Lower lobe of right lung (tissue), 2 donors: ENCODE data around the gene SYNDIG1. TPM values are rescaled to one million over a fixed set of nuclear protein-coding genes. Genes with fewer than 3 reads are reported as not detected.

Experiments
- ATAC-seq, 2 donors: fragments of 200-7000 bp; cut with Tn5 transposase; one replicate each; pipeline ENCODE4 v1.9.1; 2020 to 2022; ENCODE audit warnings: mild to moderate bottlenecking in 2 of 2, moderate library complexity in 2 of 2
- DNase-seq: peaks from one replicate; pipeline ENCODE4 v3.0.0-alpha.2; 2020
- H3K27ac ChIP-seq: fragments of 200-600 bp; one replicate; pipeline ENCODE4 v1.8.0; 2022
- H3K27me3 ChIP-seq: fragments of 200-600 bp; one replicate; pipeline ENCODE4 v1.8.0; 2022; ENCODE audit warnings: low read depth
- H3K36me3 ChIP-seq: fragments of 200-600 bp; one replicate; pipeline ENCODE4 v1.8.0; 2022; ENCODE audit warnings: mild to moderate bottlenecking
- H3K4me1 ChIP-seq: fragments of 200-600 bp; one replicate; pipeline ENCODE4 v1.8.0; 2022
- H3K4me3 ChIP-seq: fragments of 200-600 bp; one replicate; pipeline ENCODE4 v1.8.0; 2022; ENCODE audit warnings: mild to moderate bottlenecking
- H3K9me3 ChIP-seq: fragments of 200-600 bp; one replicate; pipeline ENCODE4 v1.8.0; 2022
- CTCF ChIP-seq: fragments of 200-600 bp; IDR thresholded peaks from one replicate; pipeline ENCODE4 v1.8.0; 2022; ENCODE audit warnings: antibody characterized with exemption, mild to moderate bottlenecking
- intact Hi-C: fragments of 100-400 bp; cut with DNase I; formaldehyde crosslinking; loops from one replicate; pipeline ENCODE4 v1.11.0; 2022
- total RNA-seq: library from RNA; stranded (reverse); fragmentation: NEBNext Ultra II Directional; extraction: Animal tissue kit (Norgen Biotek cat#: 25700); gene quantifications from one replicate; pipeline ENCODE4 v1.2.1, GENCODE V29; 2021
- donor health status: DM: no; HTN: yes; CAD: no; lungs with severe emphysema.

Gene SYNDIG1
- total RNA-seq, 1 donor from 2014 or later = 0.15 TPM

GRCh38 chr20:24662322-24662721 lies 192.9 kb downstream of the SYNDIG1 start:
- no peak for TF ChIP-seq CTCF
- H3K27me3 ChIP-seq = no peaks in the 10 kb centered on the region
- intact Hi-C loops = no loop called here
- no peak for ATAC-seq
- no peak overlapping the region for H3K27ac ChIP-seq
- no peaks in the 10 kb centered on the region for H3K4me1 ChIP-seq
- no peak overlapping the region for H3K4me3 ChIP-seq
- no peaks in the 10 kb centered on the region for H3K9me3 ChIP-seq
- H3K36me3 ChIP-seq = no peaks in the 10 kb centered on the region
- no peak for DNase-seq

GRCh38 chr20:24662752-24663365 lies 193.4 kb downstream of the SYNDIG1 start:
- Histone ChIP-seq H3K4me1 (no peaks in the 10 kb centered on the region), H3K9me3 (no peaks in the 10 kb centered on the region), H3K36me3 (no peaks in the 10 kb centered on the region), H3K27me3 (no peaks in the 10 kb centered on the region), H3K4me3 (no peak overlapping the region), H3K27ac (no peak overlapping the region)
- intact Hi-C loops = no loop called here
- DNase-seq (no peak), ATAC-seq (no peak)
- TF ChIP-seq CTCF = no peak

GRCh38 chr20:24663496-24663895 lies 194.1 kb downstream of the SYNDIG1 start:
- ATAC-seq = no peak
- Histone ChIP-seq H3K9me3 (no peaks in the 10 kb centered on the region), H3K4me3 (no peak overlapping the region), H3K36me3 (no peaks in the 10 kb centered on the region), H3K27me3 (no peaks in the 10 kb centered on the region), H3K4me1 (no peaks in the 10 kb centered on the region), H3K27ac (no peak overlapping the region)
- TF ChIP-seq CTCF = no peak
- intact Hi-C loops = no loop called here
- no peak for DNase-seq

- Histone ChIP-seq H3K27me3 (no peaks in the 10 kb centered on the region), H3K4me1 (no peaks in the 10 kb centered on the region), H3K4me3 (no peak overlapping the region), H3K27ac (no peak overlapping the region), H3K9me3 (no peaks in the 10 kb centered on the region), H3K36me3 (no peaks in the 10 kb centered on the region)
- intact Hi-C loops = no loop called here
- no peak for TF ChIP-seq CTCF
- no peak for ATAC-seq
- no peak for DNase-seq
These were observed 195.0 kb downstream of the SYNDIG1 start for GRCh38 chr20:24664266-24664986.

- intact Hi-C loops = no loop called here
- DNase-seq (no peak), ATAC-seq (no peak)
- Histone ChIP-seq H3K9me3 (no peaks in the 10 kb centered on the region), H3K27me3 (no peaks in the 10 kb centered on the region), H3K27ac (no peak overlapping the region), H3K4me3 (no peak overlapping the region), H3K36me3 (no peaks in the 10 kb centered on the region), H3K4me1 (no peaks in the 10 kb centered on the region)
- no peak for TF ChIP-seq CTCF
These were observed 195.8 kb downstream of the SYNDIG1 start for GRCh38 chr20:24665196-24665595.
